ENCODE measurements around the gene TRIM8.

The TRIM8 gene

GRCh38 chr10:102652170-102652916 lies 8.1 kb downstream of the TRIM8 start:
- peak overlapping the region; percentile 98 for H3K9ac ChIP-seq (ENCODE audit: low read depth, low read length, poor library complexity, severe bottlenecking)
- H2AFZ ChIP-seq (ENCODE audit: low read length): no peak overlapping the region
- no peaks in the 10 kb centered on the region for H3K9me2 ChIP-seq (replicated peaks; ENCODE audit: low read depth, low read length)
- H3K27me3 ChIP-seq (ENCODE audit: insufficient read depth, low read length, poor library complexity, severe bottlenecking): no peaks in the 10 kb centered on the region
- H3F3A ChIP-seq (ENCODE audit: low read depth): no peaks in the 10 kb centered on the region
- peaks cover 52% of the 10 kb centered on the region; the same call in 1 of the 2 replicates for H3K36me3 ChIP-seq (ENCODE audit: insufficient read depth, low read length)
- peaks cover 58% of the 10 kb centered on the region for H3K4me1 ChIP-seq (ENCODE audit: insufficient read depth, low read length, poor library complexity, severe bottlenecking)
- peak overlapping the region; percentile 100 for H3K4me2 ChIP-seq (ENCODE audit: low read depth, low read length, poor library complexity, severe bottlenecking)
- H3K9me3 ChIP-seq (ENCODE audit: insufficient read depth, low read depth, low read length): no peaks in the 10 kb centered on the region
- H4K20me1 ChIP-seq (ENCODE audit: insufficient read depth, low read length, poor library complexity, severe bottlenecking): peaks cover 80% of the 10 kb centered on the region
- no peak for TF ChIP-seq CTCF (conservative IDR thresholded peaks at IDR 0.05; ENCODE audit: low read length)
- no peak for TF ChIP-seq EZH2phosphoT487 (IDR thresholded peaks at IDR 0.05; ENCODE audit: borderline replicate concordance)
- peaks cover 84% of the 10 kb centered on the region for H3K79me2 ChIP-seq (ENCODE audit: insufficient read depth, low read length)
- peak overlapping the region; percentile 86 for H3K4me3 ChIP-seq (ENCODE audit: low read length, poor library complexity, severe bottlenecking)

GRCh38 chr10:102653060-102653459 lies 8.8 kb downstream of the TRIM8 start:
- Histone ChIP-seq H3K4me2 (ENCODE audit: low read depth, low read length, poor library complexity, severe bottlenecking) (peak overlapping the region; percentile 100), H2AFZ (ENCODE audit: low read length) (no peak overlapping the region), H3K4me3 (ENCODE audit: low read length, poor library complexity, severe bottlenecking) (no peak overlapping the region), H3K9me2 (replicated peaks; ENCODE audit: low read depth, low read length) (no peaks in the 10 kb centered on the region), H3F3A (ENCODE audit: low read depth) (no peaks in the 10 kb centered on the region), H3K36me3 (ENCODE audit: insufficient read depth, low read length) (peaks cover 58% of the 10 kb centered on the region; the same call in 1 of the 2 replicates), H3K9ac (ENCODE audit: low read depth, low read length, poor library complexity, severe bottlenecking) (no peak overlapping the region), H3K27me3 (ENCODE audit: insufficient read depth, low read length, poor library complexity, severe bottlenecking) (no peaks in the 10 kb centered on the region), H3K79me2 (ENCODE audit: insufficient read depth, low read length) (peaks cover 77% of the 10 kb centered on the region), H4K20me1 (ENCODE audit: insufficient read depth, low read length, poor library complexity, severe bottlenecking) (peaks cover 72% of the 10 kb centered on the region), H3K9me3 (ENCODE audit: insufficient read depth, low read depth, low read length) (no peaks in the 10 kb centered on the region), H3K4me1 (ENCODE audit: insufficient read depth, low read length, poor library complexity, severe bottlenecking) (peaks cover 51% of the 10 kb centered on the region)
- no peak for TF ChIP-seq CTCF (conservative IDR thresholded peaks at IDR 0.05; ENCODE audit: low read length)
- no peak for TF ChIP-seq EZH2phosphoT487 (IDR thresholded peaks at IDR 0.05; ENCODE audit: borderline replicate concordance)

- Histone ChIP-seq H3K9me2 (replicated peaks; ENCODE audit: low read depth, low read length) (no peaks in the 10 kb centered on the region), H3F3A (ENCODE audit: low read depth) (no peaks in the 10 kb centered on the region), H3K9me3 (ENCODE audit: insufficient read depth, low read depth, low read length) (no peaks in the 10 kb centered on the region), H4K20me1 (ENCODE audit: insufficient read depth, low read length, poor library complexity, severe bottlenecking) (peaks cover 57% of the 10 kb centered on the region), H3K4me2 (ENCODE audit: low read depth, low read length, poor library complexity, severe bottlenecking) (no peak overlapping the region), H3K27me3 (ENCODE audit: insufficient read depth, low read length, poor library complexity, severe bottlenecking) (no peaks in the 10 kb centered on the region), H3K79me2 (ENCODE audit: insufficient read depth, low read length) (peaks cover 62% of the 10 kb centered on the region), H2AFZ (ENCODE audit: low read length) (no peak overlapping the region), H3K9ac (ENCODE audit: low read depth, low read length, poor library complexity, severe bottlenecking) (no peak overlapping the region), H3K36me3 (ENCODE audit: insufficient read depth, low read length) (peaks cover 66% of the 10 kb centered on the region; the same call in 1 of the 2 replicates), H3K4me1 (ENCODE audit: insufficient read depth, low read length, poor library complexity, severe bottlenecking) (peaks cover 36% of the 10 kb centered on the region), H3K4me3 (ENCODE audit: low read length, poor library complexity, severe bottlenecking) (no peak overlapping the region)
- TF ChIP-seq CTCF (conservative IDR thresholded peaks at IDR 0.05; ENCODE audit: low read length): no peak
- TF ChIP-seq EZH2phosphoT487 (IDR thresholded peaks at IDR 0.05; ENCODE audit: borderline replicate concordance): no peak
These were observed 10.3 kb downstream of the TRIM8 start for GRCh38 chr10:102654566-102654965.

Data from Loucy (cell line).